Adrenal gland (tissue), 5 donors: Measurements from ENCODE around the gene C6orf47.

Source experiments
- CTCF ChIP-seq, 6 experiments: fragments of 450-650 bp in 4 of 6; fragments of 200-600 bp in 2 of 6; sonication (generic) in 1 of 6; IDR thresholded peaks; 1 replicate in 5 of 6; 2 replicates in 1 of 6; pipeline versions ENCODE4 v1.5.1 to v1.8.0; 2016 to 2021; ENCODE audit warnings: antibody characterized with exemption in 6 of 6, mild to moderate bottlenecking in 2 of 6, moderate library complexity in 1 of 6
- POLR2A ChIP-seq, 2 donors: fragments of 450-650 bp; IDR thresholded peaks; one replicate each; pipeline ENCODE4 v1.6.1; 2017; ENCODE audit warnings: antibody characterized with exemption in 2 of 2, mild to moderate bottlenecking in 2 of 2, moderate library complexity in 1 of 2
- donor health status: DM: no; HTN: no; CAD: no.

- TF ChIP-seq CTCF (IDR thresholded peaks at IDR 0.05) (no peak), POLR2A (IDR thresholded peaks at IDR 0.05) (no peak)
Measured at GRCh38 chr6:31627690-31628287, 32.8 kb downstream of the C6orf47 start.
